ENCODE measurements around the gene PCDHGC3.

Gene PCDHGC3

GRCh38 chr5:141485321-141486055 is 9.7 kb downstream of the PCDHGC3 start:
- no peak for DNase-seq (ENCODE audit: low read depth)

- DNase-seq (ENCODE audit: low read depth) = no peak
Observed at GRCh38 chr5:141486091-141486490, 10.3 kb downstream of the PCDHGC3 start.

GRCh38 chr5:141487131-141487530 is 11.4 kb downstream of the PCDHGC3 start:
- no peak for DNase-seq (ENCODE audit: low read depth)

GRCh38 chr5:141488591-141489561 is 13.1 kb downstream of the PCDHGC3 start, which contains the start of gene PCDHGC5:
Gene PCDHGC5, plus strand, starts transcription at chr5:141489081. Its CDS starts 160 bp downstream, at chr5:141489241.
- no peak for DNase-seq (ENCODE audit: low read depth)

GRCh38 chr5:141489841-141490240 is 14.1 kb downstream of the PCDHGC3 start:
- DNase-seq (ENCODE audit: low read depth) = no peak

- no peak for DNase-seq (ENCODE audit: low read depth)
Observed at GRCh38 chr5:141490271-141490670, 14.5 kb downstream of the PCDHGC3 start.

GRCh38 chr5:141490771-141491170 is 15.0 kb downstream of the PCDHGC3 start:
- DNase-seq (ENCODE audit: low read depth) = no peak

- DNase-seq (ENCODE audit: low read depth) = no peak
Observed at GRCh38 chr5:141491323-141492167, 15.8 kb downstream of the PCDHGC3 start.

GRCh38 chr5:141492168-141492885 is 16.6 kb downstream of the PCDHGC3 start:
- no peak for DNase-seq (ENCODE audit: low read depth)

- DNase-seq (ENCODE audit: low read depth) = no peak
Observed at GRCh38 chr5:141493500-141494422, 18.0 kb downstream of the PCDHGC3 start.

GRCh38 chr5:141494761-141495452 is 19.1 kb downstream of the PCDHGC3 start:
- no peak for DNase-seq (ENCODE audit: low read depth)

- DNase-seq (ENCODE audit: low read depth) = no peak
Observed at GRCh38 chr5:141495453-141495811, 19.7 kb downstream of the PCDHGC3 start.

- DNase-seq (ENCODE audit: low read depth) = no peak
Observed at GRCh38 chr5:141496038-141496437, 20.3 kb downstream of the PCDHGC3 start.

GRCh38 chr5:141501761-141502160 is 26.0 kb downstream of the PCDHGC3 start:
- no peak for DNase-seq (ENCODE audit: low read depth)

GRCh38 chr5:141503681-141504080 is 27.9 kb downstream of the PCDHGC3 start:
- DNase-seq (ENCODE audit: low read depth) = no peak

- DNase-seq (ENCODE audit: low read depth) = no peak
Observed at GRCh38 chr5:141504216-141504615, 28.4 kb downstream of the PCDHGC3 start.

GRCh38 chr5:141506381-141507155 is 30.8 kb downstream of the PCDHGC3 start:
- no peak for DNase-seq (ENCODE audit: low read depth)

GRCh38 chr5:141507387-141508091 is 31.8 kb downstream of the PCDHGC3 start:
- DNase-seq (ENCODE audit: low read depth) = peak; percentile 82
